K562 treated with DMSO at 1 percent for 12 hours (cell line): ENCODE measurements around the gene ATOH1. TPM values are rescaled to one million over a fixed set of nuclear protein-coding genes. Genes with fewer than 3 reads are reported as not detected.

Experiments
- total RNA-seq: library from RNA; unstranded; fragments of 300-600 nt; gene quantifications from 2 replicates; pipeline ENCODE4 v1.2.3, GENCODE V29; 2022; ENCODE audit not compliant: insufficient read depth

ATOH1 gene
- total RNA-seq: not detected in 2 replicates

GRCh38 chr4:93828332-93828994, at the start of gene ATOH1:
Gene ATOH1, plus strand, starts transcription at chr4:93828753. Its CDS starts 174 bp downstream, at chr4:93828927.

